Body of pancreas (tissue), 4 donors: ENCODE results near the gene AVPR1B.

Experiments used
- POLR2A ChIP-seq, 3 donors: fragments of 450-650 bp; IDR thresholded peaks; one replicate each; pipeline ENCODE4 v1.6.1; 2016; ENCODE audit warnings: antibody characterized with exemption in 3 of 3, mild to moderate bottlenecking in 2 of 3
- TF ChIP-seq, protein P1 (sequence below), 7 experiments: fragments of 450-650 bp in 4 of 7; fragments of 200-600 bp in 3 of 7; sonication (generic) in 3 of 7; IDR thresholded peaks; one replicate each; pipeline ENCODE4 v1.5.1; 2016 to 2019; ENCODE audit warnings: antibody characterized with exemption in 7 of 7

DNA sequence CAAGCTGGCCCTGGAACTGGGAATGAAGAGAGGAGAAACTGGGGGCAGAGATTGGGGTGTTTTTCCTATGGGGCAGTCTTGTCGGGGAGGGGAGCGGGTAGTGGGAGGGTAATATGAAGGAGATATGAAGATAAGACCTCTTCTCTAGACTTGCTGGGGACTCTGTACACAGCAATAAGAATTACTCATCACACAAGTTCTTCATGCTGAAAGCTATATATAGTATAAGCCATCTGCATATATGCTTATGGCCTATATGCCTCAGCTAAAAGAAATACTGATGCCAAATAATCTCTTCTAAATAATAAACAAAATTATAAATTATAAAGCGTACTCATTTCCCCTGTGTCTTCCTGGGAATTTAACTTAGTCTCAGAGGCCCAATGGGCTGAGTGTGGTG is 56.3 kb downstream of the AVPR1B start:
- TF ChIP-seq POLR2A (IDR thresholded peaks at IDR 0.05): no peak
- TF ChIP-seq, protein P1, sequence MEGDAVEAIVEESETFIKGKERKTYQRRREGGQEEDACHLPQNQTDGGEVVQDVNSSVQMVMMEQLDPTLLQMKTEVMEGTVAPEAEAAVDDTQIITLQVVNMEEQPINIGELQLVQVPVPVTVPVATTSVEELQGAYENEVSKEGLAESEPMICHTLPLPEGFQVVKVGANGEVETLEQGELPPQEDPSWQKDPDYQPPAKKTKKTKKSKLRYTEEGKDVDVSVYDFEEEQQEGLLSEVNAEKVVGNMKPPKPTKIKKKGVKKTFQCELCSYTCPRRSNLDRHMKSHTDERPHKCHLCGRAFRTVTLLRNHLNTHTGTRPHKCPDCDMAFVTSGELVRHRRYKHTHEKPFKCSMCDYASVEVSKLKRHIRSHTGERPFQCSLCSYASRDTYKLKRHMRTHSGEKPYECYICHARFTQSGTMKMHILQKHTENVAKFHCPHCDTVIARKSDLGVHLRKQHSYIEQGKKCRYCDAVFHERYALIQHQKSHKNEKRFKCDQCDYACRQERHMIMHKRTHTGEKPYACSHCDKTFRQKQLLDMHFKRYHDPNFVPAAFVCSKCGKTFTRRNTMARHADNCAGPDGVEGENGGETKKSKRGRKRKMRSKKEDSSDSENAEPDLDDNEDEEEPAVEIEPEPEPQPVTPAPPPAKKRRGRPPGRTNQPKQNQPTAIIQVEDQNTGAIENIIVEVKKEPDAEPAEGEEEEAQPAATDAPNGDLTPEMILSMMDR (IDR thresholded peaks at IDR 0.05): no peak
